Lower leg skin (tissue), 3 donors: ENCODE measurements around the gene TRAF2.

ENCODE experiments used
- POLR2A ChIP-seq, 2 donors: fragments of 450-650 bp; IDR thresholded peaks; one replicate each; pipeline ENCODE4 v1.6.1; 2016 to 2017; ENCODE audit warnings: antibody characterized with exemption in 2 of 2, mild to moderate bottlenecking in 1 of 2, moderate library complexity in 1 of 2
- TF ChIP-seq, protein P1 (sequence below), 3 donors: fragments of 450-650 bp; IDR thresholded peaks; one replicate each; pipeline ENCODE4 v1.5.1; 2016; ENCODE audit warnings: antibody characterized with exemption in 3 of 3, mild to moderate bottlenecking in 3 of 3, moderate library complexity in 2 of 3

DNA sequence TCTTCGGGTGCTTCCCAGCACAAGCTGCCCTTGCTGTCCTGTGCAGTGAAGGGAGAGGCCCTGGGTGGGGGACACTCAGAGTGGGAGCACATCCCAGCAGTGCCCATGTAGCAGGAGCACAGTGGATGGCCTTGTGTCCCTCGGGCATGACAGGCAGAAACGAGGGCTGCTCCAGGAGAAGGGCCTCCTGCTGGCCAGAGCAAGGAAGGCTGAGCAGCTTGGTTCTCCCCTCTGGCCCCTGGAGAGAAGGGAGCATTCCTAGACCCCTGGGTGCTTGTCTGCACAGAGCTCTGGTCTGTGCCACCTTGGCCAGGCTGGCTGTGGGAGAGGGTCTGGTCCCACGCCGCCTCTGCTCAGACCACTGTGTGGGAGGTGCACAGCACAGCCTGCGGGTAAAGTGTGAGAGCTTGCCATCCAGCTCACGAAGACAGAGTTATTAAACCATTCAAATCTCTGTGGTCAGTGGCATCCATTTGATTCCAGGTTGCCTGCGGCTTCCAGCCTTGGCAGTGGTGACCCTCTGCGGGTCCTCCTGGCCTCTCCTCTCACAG, 39.9 kb downstream of the TRAF2 start:
- TF ChIP-seq POLR2A (IDR thresholded peaks at IDR 0.05) = no peak
- TF ChIP-seq, protein P1, sequence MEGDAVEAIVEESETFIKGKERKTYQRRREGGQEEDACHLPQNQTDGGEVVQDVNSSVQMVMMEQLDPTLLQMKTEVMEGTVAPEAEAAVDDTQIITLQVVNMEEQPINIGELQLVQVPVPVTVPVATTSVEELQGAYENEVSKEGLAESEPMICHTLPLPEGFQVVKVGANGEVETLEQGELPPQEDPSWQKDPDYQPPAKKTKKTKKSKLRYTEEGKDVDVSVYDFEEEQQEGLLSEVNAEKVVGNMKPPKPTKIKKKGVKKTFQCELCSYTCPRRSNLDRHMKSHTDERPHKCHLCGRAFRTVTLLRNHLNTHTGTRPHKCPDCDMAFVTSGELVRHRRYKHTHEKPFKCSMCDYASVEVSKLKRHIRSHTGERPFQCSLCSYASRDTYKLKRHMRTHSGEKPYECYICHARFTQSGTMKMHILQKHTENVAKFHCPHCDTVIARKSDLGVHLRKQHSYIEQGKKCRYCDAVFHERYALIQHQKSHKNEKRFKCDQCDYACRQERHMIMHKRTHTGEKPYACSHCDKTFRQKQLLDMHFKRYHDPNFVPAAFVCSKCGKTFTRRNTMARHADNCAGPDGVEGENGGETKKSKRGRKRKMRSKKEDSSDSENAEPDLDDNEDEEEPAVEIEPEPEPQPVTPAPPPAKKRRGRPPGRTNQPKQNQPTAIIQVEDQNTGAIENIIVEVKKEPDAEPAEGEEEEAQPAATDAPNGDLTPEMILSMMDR (IDR thresholded peaks at IDR 0.05) = no peak
